HepG2 (cell line): ENCODE results near the gene NDUFAF3. TPM values are rescaled to one million over a fixed set of nuclear protein-coding genes. Genes with fewer than 3 reads are reported as not detected.

Experiments
- ATAC-seq: fragments of 200-7000 bp; cut with Tn5 transposase; 3 replicates; pipeline ENCODE4 v1.9.1; 2020; ENCODE audit warnings: mild to moderate bottlenecking, moderate library complexity
- BruUV-seq: library from RNA; stranded (reverse); fragments of 400-500 nt; replicated peaks from 2 replicates; lab custom pipeline; 2021; lab: Mats Ljungman, UMichigan
- CTCF ChIA-PET: fragments of 300-600 bp; formaldehyde crosslinking; extraction: SDS; loops from one replicate; lab custom pipeline; 2021; ENCODE audit warnings: low total read pairs, inconsistent platforms, low intra/inter-chr PET ratio; lab: Yijun Ruan, JAX
- POLR2A ChIA-PET: fragments of 350-600 bp; sonication (Branson Sonifier 250); formaldehyde crosslinking; loops from one replicate; lab custom pipeline; 2020; ENCODE audit warnings: antibody characterized with exemption, inconsistent platforms; lab: Yijun Ruan, JAX
- DNase-seq: peaks from one replicate; pipeline ENCODE4 v3.0.0-alpha.2; 2015; ENCODE audit warnings: low spot score
- FAIRE-seq: peaks from 3 replicates; lab custom pipeline; 2011; peaks lifted over from hg19 to GRCh38; lab: Jason Lieb, UNC
- H2AFZ ChIP-seq: one replicate; pipeline ENCODE4 v1.6.1; 2011; ENCODE audit warnings: low read length, inconsistent platforms
- H3K27ac ChIP-seq: fragments of 300-600 bp; 3 replicates; pipeline ENCODE4 v1.8.0; 2011; ENCODE audit warnings: mixed run types, mild to moderate bottlenecking, mixed read lengths, low read length, inconsistent platforms; ENCODE audit not compliant: insufficient read depth; ENCODE audit errors: extremely low read length
- H3K27me3 ChIP-seq, 2 experiments: fragments of 200-600 bp in 1 of 2; 2 replicates in 1 of 2; 3 replicates in 1 of 2; pipeline versions ENCODE4 v1.6.0 to v1.8.0; 2011; ENCODE audit warnings: low read length in 2 of 2, mild to moderate bottlenecking in 2 of 2, moderate library complexity in 2 of 2, inconsistent platforms in 1 of 2; ENCODE audit not compliant: insufficient read depth in 2 of 2, control insufficient read depth in 1 of 2
- H3K36me3 ChIP-seq, 2 experiments: fragments of 200-600 bp in 1 of 2; replicated peaks in 1 of 2; 2 replicates in 1 of 2; 3 replicates in 1 of 2; pipeline versions ENCODE4 v1.5.1 to v1.8.0; 2011; ENCODE audit warnings: low read length in 2 of 2, inconsistent platforms in 1 of 2; ENCODE audit not compliant: insufficient read depth in 2 of 2, control insufficient read depth in 1 of 2
- H3K4me1 ChIP-seq: 2 replicates; pipeline ENCODE4 v1.5.1; 2012; ENCODE audit warnings: low read length, inconsistent platforms; ENCODE audit not compliant: insufficient read depth
- H3K4me2 ChIP-seq: 2 replicates; pipeline ENCODE4 v1.6.0; 2011; ENCODE audit warnings: low read depth, low read length, inconsistent platforms
- H3K4me3 ChIP-seq, 3 experiments: fragments of 200-600 bp in 1 of 3; sonication (generic), shearing (Covaris generic) in 1 of 3; replicated peaks in 1 of 3; 2 replicates each; pipeline ENCODE4 v1.5.1; 2011 to 2016; ENCODE audit warnings: low read length in 3 of 3, inconsistent platforms in 2 of 3, low read depth in 2 of 3, mild to moderate bottlenecking in 2 of 3, control low read depth in 1 of 3, mixed read lengths in 1 of 3; ENCODE audit not compliant: insufficient read depth in 1 of 3
- H3K79me2 ChIP-seq: one replicate; pipeline ENCODE4 v1.6.1; 2011; ENCODE audit warnings: low read length, inconsistent platforms; ENCODE audit not compliant: insufficient read depth
- H3K9ac ChIP-seq: 2 replicates; pipeline ENCODE4 v1.6.0; 2011; ENCODE audit warnings: mild to moderate bottlenecking, low read depth, low read length, inconsistent platforms; ENCODE audit not compliant: insufficient read depth
- H3K9me3 ChIP-seq: 2 replicates; pipeline ENCODE4 v1.5.1; 2012; ENCODE audit warnings: mild to moderate bottlenecking, low read length
- H4K20me1 ChIP-seq: 2 replicates; pipeline ENCODE4 v1.6.0; 2011; ENCODE audit warnings: inconsistent platforms, mild to moderate bottlenecking, low read length, moderate library complexity; ENCODE audit not compliant: insufficient read depth
- CENPX ChIP-seq: sonication (generic); formaldehyde crosslinking; IDR thresholded peaks from 2 replicates; pipeline ENCODE4 v1.9.0; 2021; ENCODE audit warnings: mild to moderate bottlenecking, missing genetic modification reagents, moderate library complexity
- ELF3 ChIP-seq: IDR thresholded peaks from 2 replicates; pipeline ENCODE4 v1.6.1; 2016; ENCODE audit warnings: missing genetic modification reagents, missing compliant biosample characterization
- HNF4A ChIP-seq: sonication (generic); formaldehyde crosslinking; IDR thresholded peaks from 2 replicates; pipeline ENCODE4 v1.4.0; 2020; ENCODE audit warnings: missing genetic modification reagents
- HOXA7 ChIP-seq: sonication (generic); formaldehyde crosslinking; IDR thresholded peaks from 2 replicates; pipeline ENCODE4 v1.8.1; 2022; ENCODE audit warnings: mild to moderate bottlenecking, missing genetic modification reagents, moderate library complexity
- NFRKB ChIP-seq: fragments of 450-650 bp; IDR thresholded peaks from 2 replicates; pipeline ENCODE4 v1.6.1; 2017
- PITX1 ChIP-seq: sonication (generic); formaldehyde crosslinking; IDR thresholded peaks from 2 replicates; pipeline ENCODE4 v1.5.1; 2020; ENCODE audit warnings: mild to moderate bottlenecking, missing genetic modification reagents
- RARG ChIP-seq: sonication (generic); formaldehyde crosslinking; IDR thresholded peaks from 2 replicates; pipeline ENCODE4 v1.4.0; 2020; ENCODE audit warnings: low read depth, mild to moderate bottlenecking, missing genetic modification reagents
- RFX3 ChIP-seq: IDR thresholded peaks from 2 replicates; pipeline ENCODE4 v1.6.1; 2016; ENCODE audit warnings: missing biosample characterization, missing genetic modification reagents
- RFX5 ChIP-seq: IDR thresholded peaks from 2 replicates; pipeline ENCODE4 v1.6.1; 2011; ENCODE audit warnings: low read depth, low read length, improper control_type of control experiment
- TRIM24 ChIP-seq: sonication (generic); formaldehyde crosslinking; IDR thresholded peaks from 2 replicates; pipeline ENCODE4 v1.8.0; 2022; ENCODE audit warnings: mild to moderate bottlenecking, missing genetic modification reagents
- ZBTB7B ChIP-seq: sonication (generic); formaldehyde crosslinking; IDR thresholded peaks from 2 replicates; pipeline ENCODE4 v1.4.0; 2020; ENCODE audit warnings: missing genetic modification reagents
- ZGPAT ChIP-seq: IDR thresholded peaks from 2 replicates; pipeline ENCODE4 v1.6.1; 2016; ENCODE audit warnings: mild to moderate bottlenecking
- ZNF20 ChIP-seq: sonication (generic); formaldehyde crosslinking; IDR thresholded peaks from 2 replicates; pipeline ENCODE4 v1.4.0; 2020; ENCODE audit warnings: mild to moderate bottlenecking, moderate library complexity, missing genetic modification reagents
- ZNF441 ChIP-seq: sonication (generic); formaldehyde crosslinking; IDR thresholded peaks from 2 replicates; pipeline ENCODE4 v1.7.0; 2021; ENCODE audit warnings: missing genetic modification reagents, borderline replicate concordance
- ZNF605 ChIP-seq: sonication (generic); formaldehyde crosslinking; IDR thresholded peaks from 2 replicates; pipeline ENCODE4 v1.8.0; 2022; ENCODE audit warnings: mild to moderate bottlenecking, missing genetic modification reagents
- ZNF792 ChIP-seq: IDR thresholded peaks from 2 replicates; pipeline ENCODE4 v1.6.1; 2016
- ZNF891 ChIP-seq: sonication (generic); formaldehyde crosslinking; IDR thresholded peaks from 2 replicates; pipeline ENCODE4 v1.5.0; 2020; ENCODE audit warnings: mild to moderate bottlenecking, missing genetic modification reagents
- WGBS: methylation state at CpG from one replicate; pipeline ENCODE4 v1.1.6; 2017; ENCODE audit warnings: low lambda C conversion rate; 5-methylcytosine and 5-hydroxymethylcytosine counted together
- in situ Hi-C: cut with HindIII; loops from 2 replicates; pipeline ENCODE4 v1.10.0; 2017; ENCODE audit warnings: low pct_unique_long_range_greater_than_20kb; ENCODE audit not compliant: extremely low pct_ligation_motif_present
- intact Hi-C: fragments of 100-400 bp; cut with micrococcal nuclease; formaldehyde crosslinking; loops from one replicate; pipeline ENCODE4 v1.10.0; 2022; ENCODE audit not compliant: unreplicated experiment
- polyA plus RNA-seq, 8 experiments: library from polyadenylated mRNA; depleted of rRNA in 3 of 8; stranded (reverse) in 7 of 8; unstranded in 1 of 8; fragments of >200 nt; fragmentation: Illumina TruSeq in 4 of 8; extraction: Trizol in 4 of 8; gene quantifications; 2 replicates each; pipeline versions ENCODE4 v1.2.1 to v1.2.3, GENCODE V29; 2011 to 2016; ENCODE audit warnings: low read depth in 4 of 8, missing spikeins in 1 of 8, mixed read lengths in 1 of 8; ENCODE audit not compliant: insufficient read depth in 1 of 8
- total RNA-seq, 5 experiments: library from RNA; depleted of rRNA; stranded (reverse); fragments of >200 nt; fragmentation: Illumina TruSeq; extraction: Trizol; gene quantifications; 2 replicates each; pipeline ENCODE4 v1.2.3, GENCODE V29; 2016; ENCODE audit warnings: low read depth in 1 of 5
- TF ChIP-seq, protein P1 (sequence below): IDR thresholded peaks from 2 replicates; pipeline ENCODE4 v1.6.1; 2016

The NDUFAF3 gene
- total and polyA plus RNA-seq, 2 of the 13 experiments (the other 11 are each of a cell fraction or from before 2014, with no cell fraction given), result 39.0 to 50.0 TPM

DNA sequence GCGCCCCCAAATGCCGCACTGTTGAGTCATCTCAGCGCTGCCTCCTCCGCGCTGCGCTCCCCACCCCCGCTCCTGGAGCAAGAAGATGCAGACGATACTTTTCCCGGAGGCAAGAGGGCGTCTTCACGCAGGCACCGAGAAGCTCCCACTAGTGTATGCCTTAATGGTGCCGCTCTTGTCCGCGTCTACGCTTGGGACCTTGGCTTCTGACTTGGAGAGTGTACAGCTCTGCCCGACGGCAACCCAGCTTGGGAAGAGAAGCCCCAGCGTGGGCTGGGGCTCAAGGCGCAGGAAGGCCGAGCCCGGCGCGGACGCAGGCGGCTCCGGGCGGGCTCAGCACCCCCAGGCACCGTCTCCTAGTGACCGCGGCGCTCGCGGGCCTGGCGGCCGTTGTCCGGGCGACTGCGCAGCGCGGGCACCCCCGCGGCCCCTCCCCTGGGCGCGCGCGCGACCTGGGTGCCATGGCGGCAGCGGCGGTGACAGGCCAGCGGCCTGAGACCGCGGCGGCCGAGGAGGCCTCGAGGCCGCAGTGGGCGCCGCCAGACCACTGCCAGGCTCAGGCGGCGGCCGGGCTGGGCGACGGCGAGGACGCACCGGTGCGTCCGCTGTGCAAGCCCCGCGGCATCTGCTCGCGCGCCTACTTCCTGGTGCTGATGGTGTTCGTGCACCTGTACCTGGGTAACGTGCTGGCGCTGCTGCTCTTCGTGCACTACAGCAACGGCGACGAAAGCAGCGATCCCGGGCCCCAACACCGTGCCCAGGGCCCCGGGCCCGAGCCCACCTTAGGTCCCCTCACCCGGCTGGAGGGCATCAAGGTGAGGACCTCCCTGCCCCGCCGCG lies 31.9 kb upstream of the NDUFAF3 start, which contains the start of gene P4HTM:
Gene P4HTM, plus strand, starts transcription at position 446 of the 840 bp plus-strand sequence. Its CDS starts 16 bp downstream, at position 462.
- ATAC-seq, result no peak
- intact Hi-C loops (loop anchor here (5.0 kb wide), 1 partner anchor 167 kb away; no protein-coding TSS in a partner anchor), in situ Hi-C loops (no loop called here)

GRCh38 chr3:48990636-48991469 lies 31.1 kb upstream of the NDUFAF3 start:
- Histone ChIP-seq H3K4me3 (no peak overlapping the region), H3K36me3 (no peaks in the 10 kb centered on the region), H3K9ac (no peak overlapping the region), H3K79me2 (no peaks in the 10 kb centered on the region), H4K20me1 (no peaks in the 10 kb centered on the region), H2AFZ (no peak overlapping the region), H3K9me3 (no peaks in the 10 kb centered on the region), H3K27me3 (no peaks in the 10 kb centered on the region), H3K4me1 (no peaks in the 10 kb centered on the region), H3K4me2 (no peak overlapping the region), H3K27ac (no peak overlapping the region)
- no TSS peak for BruUV-seq
- DNase-seq (no peak), FAIRE-seq (no peak), ATAC-seq (no peak)
- in situ Hi-C loops (no loop called here), intact Hi-C loops (no loop called here)
- WGBS, result 93% methylated on average over 40 of the region's 40 CpGs
- ChIA-PET CTCF (no interaction called here), POLR2A (no interaction called here)
- TF ChIP-seq PITX1 (CRISPR knock-in tag), result no peak
- TF ChIP-seq ZGPAT (CRISPR knock-in tag), result no peak
- TF ChIP-seq RFX5, result no peak
- TF ChIP-seq, protein P1, sequence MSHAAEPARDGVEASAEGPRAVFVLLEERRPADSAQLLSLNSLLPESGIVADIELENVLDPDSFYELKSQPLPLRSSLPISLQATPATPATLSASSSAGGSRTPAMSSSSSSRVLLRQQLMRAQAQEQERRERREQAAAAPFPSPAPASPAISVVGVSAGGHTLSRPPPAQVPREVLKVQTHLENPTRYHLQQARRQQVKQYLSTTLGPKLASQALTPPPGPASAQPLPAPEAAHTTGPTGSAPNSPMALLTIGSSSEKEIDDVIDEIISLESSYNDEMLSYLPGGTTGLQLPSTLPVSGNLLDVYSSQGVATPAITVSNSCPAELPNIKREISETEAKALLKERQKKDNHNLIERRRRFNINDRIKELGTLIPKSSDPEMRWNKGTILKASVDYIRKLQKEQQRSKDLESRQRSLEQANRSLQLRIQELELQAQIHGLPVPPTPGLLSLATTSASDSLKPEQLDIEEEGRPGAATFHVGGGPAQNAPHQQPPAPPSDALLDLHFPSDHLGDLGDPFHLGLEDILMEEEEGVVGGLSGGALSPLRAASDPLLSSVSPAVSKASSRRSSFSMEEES (CRISPR knock-in tag), result no peak
- no peak for TF ChIP-seq ZNF891 (CRISPR knock-in tag)
- TF ChIP-seq RFX3 (CRISPR knock-in tag), result no peak
- TF ChIP-seq ZNF605 (CRISPR knock-in tag), result no peak
- no peak for TF ChIP-seq TRIM24
- no peak for TF ChIP-seq ELF3
- no peak for TF ChIP-seq RARG (CRISPR knock-in tag)

More for the DNA sequence above, 31.9 kb upstream of the NDUFAF3 start, which contains the start of gene P4HTM:
- no peak for FAIRE-seq
- H3K27ac ChIP-seq, result no peak within 1 kb of the TSS
- DNase-seq, result no peak
- POLR2A ChIA-PET, result no interaction called here
- peaks cover 0 to under 1% of the 10 kb centered on the region in 2 experiments; a peak in 1 of 5 replicates for H3K36me3 ChIP-seq
- no peaks in the 10 kb centered on the region for H3K9me3 ChIP-seq
- H3K27me3 ChIP-seq, result no peaks in the 10 kb centered on the region
- CTCF ChIA-PET, result no interaction called here
- no peak within 1 kb of the TSS for H3K4me2 ChIP-seq
- 97% methylated on average over 38 of the region's 91 CpGs for WGBS
- H3K9ac ChIP-seq, result no peak within 1 kb of the TSS
- H4K20me1 ChIP-seq, result no peaks in the 10 kb centered on the region
- BruUV-seq, result no TSS peak
- H3K79me2 ChIP-seq, result no peaks in the 10 kb centered on the region
- no peak within 1 kb of the TSS for H2AFZ ChIP-seq
- H3K4me3 ChIP-seq, result no peak within 1 kb of the TSS
- H3K4me1 ChIP-seq, result no peaks in the 10 kb centered on the region
- TF ChIP-seq HNF4A (CRISPR knock-in tag), result no peak
- no peak for TF ChIP-seq ZNF792 (CRISPR knock-in tag)
- TF ChIP-seq NFRKB, result no peak
- TF ChIP-seq HOXA7 (CRISPR knock-in tag), result no peak
- TF ChIP-seq ZNF441 (CRISPR knock-in tag), result no peak
- no peak for TF ChIP-seq ZNF20 (CRISPR knock-in tag)
- TF ChIP-seq CENPX (CRISPR knock-in tag), result no peak
- TF ChIP-seq ZBTB7B (CRISPR knock-in tag), result no peak
